Urinary bladder (tissue), 4 donors: ENCODE results near the gene JAK3. TPM values are rescaled to one million over a fixed set of nuclear protein-coding genes. Genes with fewer than 3 reads are reported as not detected.
"Not testable (repeated sequence)": the region's sequence is repeated elsewhere in the genome, so short reads cannot be mapped to it uniquely, and the experiment has no call there.

ENCODE experiments used
- DNase-seq: peaks from one replicate; pipeline ENCODE4 v3.0.0-alpha.2; 2015; ENCODE audit errors: extremely low spot score
- H3K27ac ChIP-seq: one replicate; pipeline ENCODE4 v1.5.1; 2013; ENCODE audit warnings: low read depth, mild to moderate bottlenecking, moderate library complexity
- H3K36me3 ChIP-seq: one replicate; pipeline ENCODE4 v1.6.1; 2013; ENCODE audit warnings: mild to moderate bottlenecking, moderate library complexity; ENCODE audit not compliant: insufficient read depth
- H3K4me1 ChIP-seq: one replicate; pipeline ENCODE4 v1.6.1; 2013; ENCODE audit warnings: mild to moderate bottlenecking, moderate library complexity; ENCODE audit not compliant: insufficient read depth
- H3K4me3 ChIP-seq: one replicate; pipeline ENCODE4 v1.5.1; 2013; ENCODE audit warnings: low read depth, low read length
- WGBS: extraction: QIAGEN DNeasy Blood & Tissue Kit; methylation state at CpG from one replicate; pipeline ENCODE4 v1.1.7; 2013; 5-methylcytosine and 5-hydroxymethylcytosine counted together
- polyA plus RNA-seq: library from polyadenylated mRNA; stranded (reverse); fragments of 200-250 nt; gene quantifications from one replicate; pipeline ENCODE4 v1.2.3, GENCODE V29; 2013
- total RNA-seq: library from RNA; depleted of rRNA; stranded (reverse); fragments of >200 nt; gene quantifications from one replicate; pipeline ENCODE4 v1.2.3, GENCODE V29; 2014
- donor health status: healthy with polysubstance abuse.
- donor health status: healthy.

The JAK3 gene
- total and polyA plus RNA-seq, 2 donors: 2.7 to 4.8 TPM

DNA sequence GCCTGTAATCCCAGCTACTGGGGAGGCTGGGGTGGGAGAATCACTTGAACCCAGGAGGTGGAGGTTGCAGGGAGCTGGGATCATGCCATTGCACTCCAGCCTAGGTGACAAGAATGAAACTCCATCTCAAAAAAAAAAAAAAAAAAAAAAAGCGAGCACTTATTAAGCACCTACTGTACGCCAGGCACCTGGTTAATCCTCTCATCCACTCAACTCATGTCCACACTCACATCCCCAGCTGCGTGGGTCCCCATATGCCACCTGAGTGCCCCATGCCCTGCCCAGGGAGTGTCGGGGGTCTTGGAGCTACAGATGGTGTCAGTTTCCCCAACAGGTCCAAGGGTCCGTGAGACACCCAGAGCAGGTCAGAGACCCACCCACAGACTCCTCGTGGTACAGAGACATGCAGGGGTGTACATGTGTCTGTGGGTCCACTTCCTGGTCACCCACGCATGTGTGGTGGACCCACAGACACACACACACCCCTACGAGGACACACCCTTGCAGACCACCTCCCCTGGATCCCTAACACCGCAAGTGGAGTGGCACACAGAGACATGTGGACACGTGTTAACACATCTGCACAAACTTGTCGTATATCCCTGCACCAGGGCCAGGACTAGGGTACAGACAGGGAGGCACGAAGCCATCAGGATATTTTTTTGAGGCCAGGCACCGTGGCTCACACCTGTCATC, 30.0 kb downstream of the JAK3 start:
- no peak overlapping the region for H3K4me3 ChIP-seq
- no peak overlapping the region for H3K27ac ChIP-seq
- 78% methylated on average over 13 of the region's 13 CpGs for WGBS
- no peaks in the 10 kb centered on the region for H3K4me1 ChIP-seq
- H3K36me3 ChIP-seq: no peaks in the 10 kb centered on the region
- DNase-seq: no peak

DNA sequence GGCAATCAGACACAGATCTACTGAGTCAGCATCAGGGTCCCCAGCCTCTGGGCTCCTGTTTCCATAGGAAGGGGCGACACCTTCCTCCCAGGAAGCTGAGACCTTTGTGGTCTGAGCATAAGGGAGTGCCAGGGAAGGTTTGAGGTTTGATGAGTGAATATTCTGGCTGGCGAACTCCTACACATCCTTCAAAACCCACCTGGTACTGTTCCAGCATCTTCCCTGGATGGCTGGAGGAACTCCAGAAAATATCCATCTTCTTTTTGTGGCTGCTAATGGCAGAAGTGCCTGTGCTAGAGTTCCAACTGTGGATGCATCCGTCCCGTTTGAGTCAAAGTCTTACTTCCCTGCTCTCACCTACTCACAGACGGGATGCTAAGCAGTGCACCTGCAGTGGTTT, 35.7 kb downstream of the JAK3 start:
- Histone ChIP-seq H3K36me3 (no peaks in the 10 kb centered on the region), H3K27ac (no peak overlapping the region), H3K4me1 (no peaks in the 10 kb centered on the region), H3K4me3 (no peak overlapping the region)
- DNase-seq: no peak
- 71% methylated on average over 5 of the region's 5 CpGs for WGBS

DNA sequence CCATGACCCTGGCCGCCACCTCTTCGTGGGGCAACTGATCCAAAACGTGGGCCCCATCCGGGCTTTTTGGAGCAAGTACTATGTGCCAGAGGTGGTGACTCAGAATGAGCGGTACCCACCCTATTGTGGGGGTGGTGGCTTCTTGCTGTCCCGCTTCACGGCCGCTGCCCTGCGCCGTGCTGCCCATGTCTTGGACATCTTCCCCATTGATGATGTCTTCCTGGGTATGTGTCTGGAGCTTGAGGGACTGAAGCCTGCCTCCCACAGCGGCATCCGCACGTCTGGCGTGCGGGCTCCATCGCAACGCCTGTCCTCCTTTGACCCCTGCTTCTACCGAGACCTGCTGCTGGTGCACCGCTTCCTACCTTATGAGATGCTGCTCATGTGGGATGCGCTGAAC, 36.1 kb downstream of the JAK3 start:
- 88% methylated on average over 20 of the region's 20 CpGs for WGBS
- H3K4me3 ChIP-seq: no peak overlapping the region
- no peaks in the 10 kb centered on the region for H3K4me1 ChIP-seq
- H3K27ac ChIP-seq: no peak overlapping the region
- H3K36me3 ChIP-seq: no peaks in the 10 kb centered on the region
- no peak for DNase-seq

DNA sequence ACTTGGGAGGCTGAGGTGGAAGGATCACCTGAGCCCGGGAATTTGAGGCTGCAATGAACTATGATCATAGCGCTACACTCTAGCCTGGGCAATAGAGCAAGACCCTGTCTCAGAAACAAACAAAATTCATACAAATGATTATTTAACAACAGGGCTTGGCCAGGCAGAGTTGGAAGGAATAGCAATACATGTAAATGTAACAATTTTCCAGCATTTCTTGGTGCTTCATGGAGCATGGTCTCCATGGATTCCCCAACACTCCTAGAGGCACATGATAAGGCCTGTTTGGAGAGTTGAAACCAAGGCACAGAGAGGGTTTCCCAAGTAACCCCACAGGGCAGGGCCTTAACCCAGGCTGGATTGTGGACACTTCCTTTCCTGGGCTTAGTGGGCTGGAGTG, 36.7 kb downstream of the JAK3 start:
- no peaks in the 10 kb centered on the region for H3K4me1 ChIP-seq
- no peak overlapping the region for H3K27ac ChIP-seq
- no peak overlapping the region for H3K4me3 ChIP-seq
- no peak for DNase-seq
- H3K36me3 ChIP-seq: no peaks in the 10 kb centered on the region
- WGBS: 95% methylated on average over 2 of the region's 2 CpGs

DNA sequence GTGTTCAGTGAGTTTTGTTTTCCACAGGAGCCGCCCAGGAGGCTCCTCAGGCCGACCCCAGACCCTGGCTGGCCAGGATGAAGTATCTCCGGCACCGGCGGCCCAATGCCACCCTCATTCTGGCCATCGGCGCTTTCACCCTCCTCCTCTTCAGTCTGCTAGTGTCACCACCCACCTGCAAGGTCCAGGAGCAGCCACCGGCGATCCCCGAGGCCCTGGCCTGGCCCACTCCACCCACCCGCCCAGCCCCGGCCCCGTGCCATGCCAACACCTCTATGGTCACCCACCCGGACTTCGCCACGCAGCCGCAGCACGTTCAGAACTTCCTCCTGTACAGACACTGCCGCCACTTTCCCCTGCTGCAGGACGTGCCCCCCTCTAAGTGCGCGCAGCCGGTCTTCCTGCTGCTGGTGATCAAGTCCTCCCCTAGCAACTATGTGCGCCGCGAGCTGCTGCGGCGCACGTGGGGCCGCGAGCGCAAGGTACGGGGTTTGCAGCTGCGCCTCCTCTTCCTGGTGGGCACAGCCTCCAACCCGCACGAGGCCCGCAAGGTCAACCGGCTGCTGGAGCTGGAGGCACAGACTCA, 40.0 kb downstream of the JAK3 start:
- Histone ChIP-seq H3K4me3 (no peak overlapping the region), H3K36me3 (no peaks in the 10 kb centered on the region), H3K4me1 (no peaks in the 10 kb centered on the region), H3K27ac (no peak overlapping the region)
- DNase-seq: no peak
- WGBS: 68% methylated on average over 38 of the region's 38 CpGs

DNA sequence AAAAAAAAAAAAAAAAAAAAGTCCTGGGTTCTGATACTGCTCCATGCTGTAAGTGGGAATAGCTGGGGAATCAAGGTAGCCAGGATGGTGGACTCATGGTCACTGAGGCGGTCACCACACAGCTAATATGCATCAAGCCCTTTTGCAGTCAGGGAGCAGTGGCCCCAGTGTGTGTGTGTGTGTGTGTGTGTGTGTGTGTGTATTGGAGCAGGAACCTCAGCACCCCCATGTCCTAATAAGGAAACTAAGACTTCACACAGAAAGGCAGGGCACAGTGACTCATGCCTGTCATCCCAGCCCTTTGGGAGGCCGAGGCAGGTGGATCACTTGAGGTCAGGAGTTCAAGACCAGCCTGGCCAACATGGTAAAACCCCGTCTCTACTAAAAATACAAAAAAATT, 40.8 kb downstream of the JAK3 start:
- 59% methylated on average over 3 of the region's 3 CpGs for WGBS
- Histone ChIP-seq H3K4me1 (no peaks in the 10 kb centered on the region), H3K27ac (no peak overlapping the region), H3K4me3 (no peak overlapping the region), H3K36me3 (no peaks in the 10 kb centered on the region)
- no peak for DNase-seq

DNA sequence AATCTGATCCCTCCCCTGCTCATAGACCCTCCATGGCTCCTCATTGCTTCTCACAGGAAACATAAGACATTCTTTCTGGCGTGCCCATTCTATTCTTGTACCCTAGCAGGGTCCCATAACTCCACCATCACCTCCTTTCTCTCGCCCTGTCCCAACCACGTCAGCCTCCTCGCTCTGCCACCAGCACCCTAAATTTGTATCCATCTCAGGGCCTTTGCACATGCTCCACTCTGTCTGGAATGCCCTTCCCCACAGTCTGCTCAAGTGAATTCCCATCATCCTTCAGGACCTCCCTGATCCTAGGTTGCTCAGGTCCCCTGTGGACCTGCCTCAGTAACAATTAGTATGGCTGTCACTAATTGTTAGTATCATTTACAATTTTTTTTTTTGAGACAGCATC, 42.4 kb downstream of the JAK3 start:
- no peaks in the 10 kb centered on the region for H3K4me1 ChIP-seq
- no peaks in the 10 kb centered on the region for H3K36me3 ChIP-seq
- 85% methylated on average over 4 of the region's 4 CpGs for WGBS
- no peak overlapping the region for H3K4me3 ChIP-seq
- DNase-seq: no peak
- no peak overlapping the region for H3K27ac ChIP-seq

DNA sequence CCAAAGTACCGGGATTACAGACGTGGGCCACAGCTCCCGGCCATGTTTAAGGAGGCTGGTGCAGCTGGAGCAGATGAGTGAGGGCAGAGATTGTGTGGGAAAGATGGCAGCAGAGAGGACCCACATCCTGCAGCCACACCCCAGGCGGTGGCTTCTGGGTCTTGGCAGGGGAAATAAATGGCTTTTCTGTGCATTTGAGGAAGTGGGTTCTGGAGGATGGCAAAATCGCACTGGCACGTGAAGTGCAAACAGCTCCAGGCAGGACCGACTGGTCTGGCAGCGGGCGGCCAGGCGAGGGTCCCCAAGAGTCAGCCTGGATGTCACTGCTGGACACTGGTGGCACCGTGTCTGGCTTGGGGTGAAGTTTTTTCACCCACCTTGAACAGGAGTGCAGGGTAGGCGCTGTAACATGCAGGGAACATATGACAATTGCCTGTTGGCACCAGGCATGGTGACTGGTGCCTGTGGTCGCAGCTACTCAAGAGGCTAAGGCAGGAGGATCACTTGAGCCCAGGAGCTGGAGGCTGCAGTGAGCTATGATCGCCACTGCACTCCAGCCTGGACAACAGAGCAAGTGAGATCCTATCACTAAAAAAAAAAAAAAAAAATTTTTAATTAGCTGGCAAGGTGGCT, 44.4 kb downstream of the JAK3 start:
- H3K4me3 ChIP-seq: no peak overlapping the region
- H3K27ac ChIP-seq: no peak overlapping the region
- H3K36me3 ChIP-seq: no peaks in the 10 kb centered on the region
- no peaks in the 10 kb centered on the region for H3K4me1 ChIP-seq
- no peak for DNase-seq
- WGBS: 68% methylated on average over 14 of the region's 14 CpGs

DNA sequence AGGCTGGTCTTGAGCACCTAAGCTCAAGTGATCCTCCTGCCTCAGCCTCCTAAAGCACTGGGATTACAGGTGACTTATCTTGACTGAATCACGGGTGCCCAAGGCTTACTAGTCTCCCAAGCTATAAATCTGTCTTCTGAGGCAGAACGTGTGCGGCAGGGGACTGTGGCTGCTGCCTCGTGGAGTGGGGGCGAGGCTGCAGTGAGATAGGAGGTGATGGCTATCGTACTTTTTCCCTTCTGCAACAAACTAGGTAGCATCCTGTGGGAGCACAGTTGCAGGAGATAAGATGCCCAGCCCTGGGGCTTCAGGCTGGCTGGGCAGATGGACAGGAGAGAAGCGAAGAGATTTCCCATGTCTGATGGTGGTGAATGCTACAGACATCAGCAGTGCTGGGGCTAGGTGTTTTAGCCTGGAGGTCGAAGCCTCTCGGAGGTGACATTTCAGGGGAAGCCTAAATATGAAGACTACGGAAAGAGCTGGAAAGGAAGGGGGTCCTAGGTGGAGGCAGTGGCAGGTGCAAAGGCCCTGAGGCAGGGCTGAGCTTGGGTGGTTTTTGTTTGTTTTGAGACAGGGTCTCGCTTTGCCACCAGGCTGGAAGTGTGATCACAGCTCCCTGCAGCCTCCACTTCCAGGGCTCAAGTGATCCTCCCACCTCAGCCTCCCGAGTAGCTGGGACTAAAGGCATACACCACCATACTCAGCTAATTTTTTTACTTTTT, 45.5 kb downstream of the JAK3 start:
- no peak overlapping the region for H3K27ac ChIP-seq
- 56% methylated on average over 12 of the region's 12 CpGs for WGBS

DNA sequence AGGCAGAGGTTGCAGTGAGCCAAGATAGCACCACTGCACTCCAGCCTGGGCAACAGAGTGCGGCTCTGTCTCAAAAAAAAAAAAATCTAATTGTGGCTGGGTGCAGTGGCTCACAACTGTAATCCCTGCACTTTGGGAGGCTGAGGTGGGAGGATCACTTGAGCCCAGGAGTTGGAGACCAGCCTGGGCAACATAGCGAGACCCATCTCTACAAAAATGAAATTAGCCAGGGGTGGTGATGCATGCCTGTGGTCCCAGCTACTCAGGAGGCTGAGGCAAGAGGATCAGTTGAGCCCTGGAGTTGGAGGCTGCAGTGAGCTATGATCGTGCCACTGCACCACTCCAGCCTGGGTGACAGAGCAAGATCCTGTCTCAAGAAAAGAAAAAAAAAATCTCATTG, 49.2 kb downstream of the JAK3 start:
- not testable (repeated sequence) for H3K27ac ChIP-seq, H3K36me3 ChIP-seq, H3K4me1 ChIP-seq, DNase-seq, H3K4me3 ChIP-seq
- 87% methylated on average over 3 of the region's 3 CpGs for WGBS

More for the DNA sequence above, 45.5 kb downstream of the JAK3 start:
- DNase-seq: no peak
- no peaks in the 10 kb centered on the region for H3K36me3 ChIP-seq
- no peak overlapping the region for H3K4me3 ChIP-seq
- H3K4me1 ChIP-seq: peaks cover 1% of the 10 kb centered on the region

DNA sequence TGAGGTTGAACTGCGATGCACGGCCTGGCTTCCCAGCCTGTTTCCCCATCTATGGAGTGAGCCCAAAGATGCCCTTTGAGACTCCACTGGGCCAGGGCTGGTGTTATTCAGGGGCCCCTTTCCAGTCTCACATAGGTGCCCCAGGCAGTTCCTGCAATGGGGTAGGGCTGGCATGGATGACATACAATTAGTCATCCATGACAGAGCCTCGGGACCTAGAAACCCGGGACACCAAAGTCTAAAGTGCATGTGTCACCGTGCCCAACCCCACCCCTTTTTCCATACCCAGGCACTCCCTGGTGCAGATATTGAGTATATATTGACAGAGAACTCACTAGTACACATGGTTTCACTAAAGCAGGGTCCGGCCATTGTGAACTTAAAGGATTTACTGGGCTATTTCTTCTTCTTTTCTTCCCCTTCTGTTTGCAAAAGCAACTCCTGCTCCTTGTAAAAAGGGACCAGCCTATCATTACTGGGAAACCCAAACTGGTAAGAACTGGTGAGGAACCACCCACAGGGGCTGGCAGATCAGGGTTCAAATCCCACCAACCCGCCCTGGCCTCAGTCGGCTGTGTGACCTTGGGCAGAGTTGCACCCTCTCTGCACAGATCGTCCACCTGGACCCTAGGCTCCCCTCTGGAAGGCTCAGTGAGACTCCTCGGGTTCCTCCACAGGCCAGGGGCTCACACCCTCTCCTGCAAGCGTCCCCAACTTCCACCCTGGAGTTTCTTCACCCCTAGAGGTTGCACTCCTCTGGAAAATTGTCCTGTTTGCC, 50.2 kb downstream of the JAK3 start:
- no peak overlapping the region for H3K4me3 ChIP-seq
- H3K27ac ChIP-seq: peak overlapping the region; percentile 63
- H3K36me3 ChIP-seq: no peaks in the 10 kb centered on the region
- peaks cover 1% of the 10 kb centered on the region for H3K4me1 ChIP-seq
- 56% methylated on average over 11 of the region's 11 CpGs for WGBS
- no peak for DNase-seq

DNA sequence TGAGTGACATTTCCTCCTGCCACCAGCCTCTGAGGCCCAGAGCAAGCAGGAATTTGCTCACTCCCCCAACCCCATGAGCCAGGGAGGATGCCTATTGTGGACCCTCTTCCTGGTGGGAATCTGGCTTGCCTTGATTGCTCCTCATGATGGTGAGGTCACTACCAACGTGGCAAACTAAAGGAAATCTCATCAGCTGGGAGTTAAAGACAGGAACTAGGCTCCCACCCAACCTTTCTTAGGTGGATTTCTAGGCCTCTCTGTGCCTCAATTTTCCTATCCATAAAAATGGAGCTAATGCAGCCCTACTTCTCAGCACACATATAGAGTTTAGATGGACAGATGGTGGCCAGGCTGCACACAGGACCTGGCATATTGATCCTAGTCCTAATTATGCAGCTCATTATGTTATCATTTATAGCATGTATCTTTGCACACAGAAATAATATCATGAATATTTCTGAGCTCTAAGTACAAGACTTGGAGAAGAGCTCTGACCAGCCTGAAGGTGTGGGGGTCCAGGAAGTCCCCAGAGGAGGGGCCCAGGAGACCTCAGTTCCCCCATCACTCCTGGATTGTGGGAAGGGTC, 50.9 kb downstream of the JAK3 start:
- Histone ChIP-seq H3K36me3 (no peaks in the 10 kb centered on the region), H3K4me1 (peaks cover 1% of the 10 kb centered on the region), H3K4me3 (no peak overlapping the region), H3K27ac (peak overlapping the region; percentile 63)
- no peak for DNase-seq
- 68% methylated on average over 1 of the region's 1 CpG for WGBS
